MM.1S (cell line): ENCODE results near the gene PCGF1.

Experiments
- CTCF ChIP-seq: fragments of 300-600 bp; sonication (generic); IDR thresholded peaks from 2 replicates; pipeline ENCODE4 v1.5.1; 2016; ENCODE audit warnings: antibody characterized with exemption, low read length, mixed read lengths
- EZH2 ChIP-seq: fragments of 300-600 bp; sonication (generic); optimal IDR thresholded peaks from 2 replicates; pipeline ENCODE3; 2017; ENCODE audit warnings: low read depth, mild to moderate bottlenecking, antibody characterized with exemption, low read length, mixed read lengths

GRCh38 chr2:74546004-74546403 is 38.5 kb upstream of the PCGF1 start:
- TF ChIP-seq CTCF, result no peak
- TF ChIP-seq EZH2, result no peak
